Liver (tissue), 9 donors: ENCODE measurements around the gene TMTC2. TPM values are rescaled to one million over a fixed set of nuclear protein-coding genes. Genes with fewer than 3 reads are reported as not detected.

Experiments
- DNase-seq: peaks from one replicate; pipeline ENCODE4 v3.0.0-alpha.2; 2017; ENCODE audit warnings: low spot score
- H3K27ac ChIP-seq, 2 donors: one replicate each; pipeline ENCODE4 v1.7.0; 2013; ENCODE audit warnings: inconsistent platforms in 2 of 2, low read length in 2 of 2, control low read depth in 1 of 2, low read depth in 1 of 2, mild to moderate bottlenecking in 1 of 2
- H3K27me3 ChIP-seq, 4 donors: one replicate each; pipeline versions ENCODE4 v1.6.1 to v1.7.0; 2013; ENCODE audit warnings: low read length in 3 of 4, inconsistent platforms in 1 of 4, mild to moderate bottlenecking in 1 of 4, moderate library complexity in 1 of 4; ENCODE audit not compliant: control insufficient read depth in 4 of 4, insufficient read depth in 4 of 4
- H3K36me3 ChIP-seq, 4 donors: one replicate each; pipeline versions ENCODE4 v1.6.1 to v1.7.0; 2013; ENCODE audit warnings: low read length in 3 of 4, mild to moderate bottlenecking in 3 of 4, low read depth in 1 of 4, moderate library complexity in 1 of 4; ENCODE audit not compliant: control insufficient read depth in 4 of 4, insufficient read depth in 3 of 4
- H3K4me1 ChIP-seq, 4 donors: one replicate each; pipeline versions ENCODE4 v1.6.1 to v1.7.0; 2013; ENCODE audit warnings: low read length in 3 of 4, mild to moderate bottlenecking in 3 of 4, moderate library complexity in 1 of 4; ENCODE audit not compliant: control insufficient read depth in 4 of 4, insufficient read depth in 4 of 4
- H3K4me3 ChIP-seq, 3 donors: one replicate each; pipeline versions ENCODE4 v1.6.1 to v1.7.0; 2013; ENCODE audit warnings: low read length in 3 of 3, control low read depth in 1 of 3, low read depth in 1 of 3, mild to moderate bottlenecking in 1 of 3
- H3K9ac ChIP-seq, 2 donors: one replicate each; pipeline ENCODE4 v1.7.0; 2013; ENCODE audit warnings: low read length in 2 of 2, mild to moderate bottlenecking in 2 of 2, moderate library complexity in 2 of 2, control low read depth in 1 of 2, low read depth in 1 of 2
- H3K9me3 ChIP-seq, 4 donors: one replicate each; pipeline versions ENCODE4 v1.6.1 to v1.7.0; 2013; ENCODE audit warnings: low read length in 3 of 4; ENCODE audit not compliant: control insufficient read depth in 4 of 4
- FOXA2 ChIP-seq: IDR thresholded peaks from 2 replicates; pipeline ENCODE4 v1.6.1; 2016; ENCODE audit warnings: antibody characterized with exemption
- GABPA ChIP-seq, 2 donors: IDR thresholded peaks in 1 of 2; conservative IDR thresholded peaks in 1 of 2; 2 replicates each; pipeline ENCODE4 v1.6.1; 2016; ENCODE audit warnings: antibody characterized with exemption in 2 of 2, mild to moderate bottlenecking in 1 of 2, moderate library complexity in 1 of 2
- JUND ChIP-seq, 2 donors: IDR thresholded peaks; 2 replicates each; pipeline ENCODE4 v1.6.1; 2016; ENCODE audit warnings: antibody characterized with exemption in 2 of 2
- NR2F2 ChIP-seq: IDR thresholded peaks from 2 replicates; pipeline ENCODE4 v1.6.1; 2016; ENCODE audit warnings: antibody characterized with exemption
- RAD21 ChIP-seq, 2 donors: IDR thresholded peaks; 2 replicates each; pipeline ENCODE4 v1.6.1; 2016; ENCODE audit warnings: antibody characterized with exemption in 2 of 2, mild to moderate bottlenecking in 2 of 2
- SP1 ChIP-seq: IDR thresholded peaks from 2 replicates; pipeline ENCODE4 v1.6.1; 2018; ENCODE audit warnings: antibody characterized with exemption, mild to moderate bottlenecking
- TAF1 ChIP-seq: conservative IDR thresholded peaks from 2 replicates; pipeline ENCODE4 v1.6.1; 2016; ENCODE audit warnings: antibody characterized with exemption, mild to moderate bottlenecking
- YY1 ChIP-seq: IDR thresholded peaks from 2 replicates; pipeline ENCODE4 v1.6.1; 2016; ENCODE audit warnings: antibody characterized with exemption, mild to moderate bottlenecking
- WGBS: extraction: QIAGEN DNeasy Blood & Tissue Kit; methylation state at CpG from one replicate; pipeline ENCODE4 v1.1.7; 2013; 5-methylcytosine and 5-hydroxymethylcytosine counted together
- polyA plus RNA-seq, 2 donors: library from polyadenylated mRNA; stranded (reverse) in 1 of 2; unstranded in 1 of 2; fragments of 200-250 nt in 1 of 2; fragments of >200 nt in 1 of 2; fragmentation: Nextera tagmentation in 1 of 2; extraction: Ambion mirVana in 1 of 2; gene quantifications; one replicate each; pipeline versions ENCODE4 v1.2.1 to v1.2.3, GENCODE V29; 2013 to 2015
- total RNA-seq, 2 donors: library from RNA; depleted of rRNA; stranded (reverse); fragments of >200 nt; gene quantifications; one replicate each; pipeline ENCODE4 v1.2.3, GENCODE V29; 2014
- TF ChIP-seq, protein P1 (sequence below): IDR thresholded peaks from 2 replicates; pipeline ENCODE4 v1.6.1; 2016; ENCODE audit warnings: antibody characterized with exemption
- TF ChIP-seq, protein P2 (sequence below): IDR thresholded peaks from 2 replicates; pipeline ENCODE4 v1.6.1; 2016; ENCODE audit warnings: antibody characterized with exemption
- TF ChIP-seq, protein P3 (sequence below): fragments of 150-350 bp; IDR thresholded peaks from 2 replicates; pipeline ENCODE4 v1.5.1; 2017; ENCODE audit warnings: improper control_type of control experiment, low read depth, low read length; ENCODE audit not compliant: missing input control
- donor health status: healthy.
- donor health status: healthy.
- donor health status: healthy.
- donor health status: healthy.
- donor health status: healthy.

TMTC2 gene
- total and polyA plus RNA-seq, 4 donors = 0.36 to 3.0 (median 0.61) TPM

DNA sequence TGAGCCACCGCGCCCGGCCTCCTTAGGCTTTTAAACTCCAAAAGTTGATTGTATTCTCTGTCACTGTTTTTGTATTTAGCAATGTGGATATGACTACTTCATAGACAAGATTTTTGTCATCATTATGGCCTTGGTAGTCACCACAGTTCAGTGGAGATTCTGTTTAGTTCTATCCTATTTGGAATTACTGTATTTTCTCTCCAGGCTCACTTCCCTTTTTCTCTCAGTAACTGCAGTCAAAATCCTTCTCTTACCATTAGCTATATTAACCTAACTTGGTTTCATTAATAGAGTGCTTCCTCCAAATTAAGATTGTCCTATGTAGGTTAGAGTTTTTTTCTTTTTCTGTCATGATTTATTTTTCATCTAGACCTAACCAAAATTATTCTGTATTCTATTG is 283.9 kb downstream of the TMTC2 start:
- 96% methylated on average over 3 of the region's 3 CpGs for WGBS

DNA sequence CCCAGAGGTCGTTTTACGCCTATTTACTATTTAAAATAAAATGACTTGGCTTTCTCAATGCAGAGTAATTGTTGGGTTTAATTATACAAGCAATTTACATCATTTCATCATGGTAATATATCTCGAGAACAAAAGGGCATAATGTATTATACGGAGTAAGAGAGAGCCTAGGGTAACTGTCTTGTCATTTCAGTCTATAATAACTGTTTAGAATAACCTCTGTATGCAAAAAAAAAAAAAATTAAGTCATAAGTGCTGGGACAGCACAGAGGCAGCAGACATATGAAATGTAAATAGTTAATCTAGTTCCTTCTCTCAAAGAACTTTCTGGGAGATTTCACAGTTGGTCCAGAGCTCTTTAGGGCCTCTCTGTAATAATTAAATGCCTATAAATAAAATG is 284.9 kb downstream of the TMTC2 start:
- WGBS = 78% methylated on average over 4 of the region's 4 CpGs
- H3K27ac ChIP-seq = no peak overlapping the region
- no peak for DNase-seq

More for the DNA sequence above, 283.9 kb downstream of the TMTC2 start:
- TF ChIP-seq RAD21 (IDR thresholded peaks at IDR 0.05) = no peak
- no peak for DNase-seq
- H3K4me3 ChIP-seq = no peak overlapping the region
- H3K27ac ChIP-seq = no peak overlapping the region
- no peaks in the 10 kb centered on the region for H3K36me3 ChIP-seq
- H3K9ac ChIP-seq = no peak overlapping the region
- no peaks in the 10 kb centered on the region for H3K27me3 ChIP-seq
- no peaks in the 10 kb centered on the region for H3K9me3 ChIP-seq
- no peaks in the 10 kb centered on the region for H3K4me1 ChIP-seq

DNA sequence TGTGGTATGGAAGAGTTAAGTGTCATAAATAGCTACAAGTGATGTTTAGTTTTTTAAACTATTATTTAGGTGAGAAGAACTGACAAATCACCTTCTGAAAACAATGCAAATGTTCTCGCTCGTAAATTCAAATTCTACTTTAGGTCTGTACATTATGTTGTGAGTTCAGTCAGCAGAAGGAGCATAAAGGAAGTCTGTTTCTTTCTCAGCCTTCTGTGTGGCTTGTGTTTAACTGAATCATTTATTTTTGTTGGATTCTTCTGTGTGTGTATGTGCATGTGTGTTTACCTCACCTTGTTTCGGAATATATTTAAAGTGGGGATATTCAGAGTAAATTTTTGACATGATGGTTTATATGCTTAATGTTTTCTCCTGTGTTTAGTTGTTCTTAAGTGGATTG is 285.9 kb downstream of the TMTC2 start:
- H3K36me3 ChIP-seq = no peaks in the 10 kb centered on the region
- TF ChIP-seq SP1 (no peak), YY1 (no peak)
- TF ChIP-seq, protein P1, sequence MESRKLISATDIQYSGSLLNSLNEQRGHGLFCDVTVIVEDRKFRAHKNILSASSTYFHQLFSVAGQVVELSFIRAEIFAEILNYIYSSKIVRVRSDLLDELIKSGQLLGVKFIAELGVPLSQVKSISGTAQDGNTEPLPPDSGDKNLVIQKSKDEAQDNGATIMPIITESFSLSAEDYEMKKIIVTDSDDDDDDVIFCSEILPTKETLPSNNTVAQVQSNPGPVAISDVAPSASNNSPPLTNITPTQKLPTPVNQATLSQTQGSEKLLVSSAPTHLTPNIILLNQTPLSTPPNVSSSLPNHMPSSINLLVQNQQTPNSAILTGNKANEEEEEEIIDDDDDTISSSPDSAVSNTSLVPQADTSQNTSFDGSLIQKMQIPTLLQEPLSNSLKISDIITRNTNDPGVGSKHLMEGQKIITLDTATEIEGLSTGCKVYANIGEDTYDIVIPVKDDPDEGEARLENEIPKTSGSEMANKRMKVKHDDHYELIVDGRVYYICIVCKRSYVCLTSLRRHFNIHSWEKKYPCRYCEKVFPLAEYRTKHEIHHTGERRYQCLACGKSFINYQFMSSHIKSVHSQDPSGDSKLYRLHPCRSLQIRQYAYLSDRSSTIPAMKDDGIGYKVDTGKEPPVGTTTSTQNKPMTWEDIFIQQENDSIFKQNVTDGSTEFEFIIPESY = no peak
- no peak for DNase-seq
- H3K27ac ChIP-seq = no peak overlapping the region
- no peaks in the 10 kb centered on the region for H3K27me3 ChIP-seq
- WGBS = 90% methylated on average over 3 of the region's 3 CpGs
- H3K9me3 ChIP-seq = no peaks in the 10 kb centered on the region
- H3K9ac ChIP-seq = no peak overlapping the region
- H3K4me3 ChIP-seq = no peak overlapping the region
- no peaks in the 10 kb centered on the region for H3K4me1 ChIP-seq

More for the DNA sequence above, 284.9 kb downstream of the TMTC2 start:
- no peaks in the 10 kb centered on the region for H3K27me3 ChIP-seq
- H3K36me3 ChIP-seq = no peaks in the 10 kb centered on the region
- no peak for TF ChIP-seq TAF1
- TF ChIP-seq GABPA (IDR thresholded peaks at IDR 0.05 in 1 of 2, conservative IDR thresholded peaks at IDR 0.05 in 1 of 2) = no peak
- no peak for TF ChIP-seq JUND (IDR thresholded peaks at IDR 0.05)
- no peak for TF ChIP-seq FOXA2
- TF ChIP-seq, protein P2, sequence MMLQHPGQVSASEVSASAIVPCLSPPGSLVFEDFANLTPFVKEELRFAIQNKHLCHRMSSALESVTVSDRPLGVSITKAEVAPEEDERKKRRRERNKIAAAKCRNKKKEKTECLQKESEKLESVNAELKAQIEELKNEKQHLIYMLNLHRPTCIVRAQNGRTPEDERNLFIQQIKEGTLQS = no peak
- TF ChIP-seq NR2F2 = no peak
- TF ChIP-seq SP1 = no peak
- H3K9ac ChIP-seq = no peak overlapping the region
- H3K4me3 ChIP-seq = no peak overlapping the region
- H3K4me1 ChIP-seq = no peaks in the 10 kb centered on the region
- H3K9me3 ChIP-seq = no peaks in the 10 kb centered on the region

DNA sequence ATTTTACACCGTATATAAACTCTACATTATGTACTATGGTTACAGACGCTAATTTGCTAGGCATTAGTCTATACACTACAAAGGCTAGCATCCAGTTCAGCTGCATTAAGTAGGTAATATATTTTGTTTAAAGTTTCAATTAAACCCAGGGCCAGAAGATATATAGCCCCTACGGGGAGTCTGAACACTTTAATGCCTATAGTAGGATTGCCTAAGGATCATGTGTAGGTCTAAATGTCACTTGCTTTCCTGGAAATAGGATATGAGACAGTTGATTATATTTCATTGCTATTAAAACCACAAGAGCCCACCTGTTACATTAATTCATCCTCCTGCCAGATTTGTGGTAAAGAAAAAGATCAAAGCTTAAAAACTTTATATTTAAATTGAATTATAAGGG is 286.9 kb downstream of the TMTC2 start:
- no peaks in the 10 kb centered on the region for H3K9me3 ChIP-seq
- no peaks in the 10 kb centered on the region for H3K4me1 ChIP-seq
- H3K9ac ChIP-seq = no peak overlapping the region
- no peaks in the 10 kb centered on the region for H3K36me3 ChIP-seq
- DNase-seq = no peak
- H3K27ac ChIP-seq = no peak overlapping the region
- TF ChIP-seq JUND (IDR thresholded peaks at IDR 0.05) (no peak), FOXA2 (no peak), YY1 (no peak)
- TF ChIP-seq, protein P3, sequence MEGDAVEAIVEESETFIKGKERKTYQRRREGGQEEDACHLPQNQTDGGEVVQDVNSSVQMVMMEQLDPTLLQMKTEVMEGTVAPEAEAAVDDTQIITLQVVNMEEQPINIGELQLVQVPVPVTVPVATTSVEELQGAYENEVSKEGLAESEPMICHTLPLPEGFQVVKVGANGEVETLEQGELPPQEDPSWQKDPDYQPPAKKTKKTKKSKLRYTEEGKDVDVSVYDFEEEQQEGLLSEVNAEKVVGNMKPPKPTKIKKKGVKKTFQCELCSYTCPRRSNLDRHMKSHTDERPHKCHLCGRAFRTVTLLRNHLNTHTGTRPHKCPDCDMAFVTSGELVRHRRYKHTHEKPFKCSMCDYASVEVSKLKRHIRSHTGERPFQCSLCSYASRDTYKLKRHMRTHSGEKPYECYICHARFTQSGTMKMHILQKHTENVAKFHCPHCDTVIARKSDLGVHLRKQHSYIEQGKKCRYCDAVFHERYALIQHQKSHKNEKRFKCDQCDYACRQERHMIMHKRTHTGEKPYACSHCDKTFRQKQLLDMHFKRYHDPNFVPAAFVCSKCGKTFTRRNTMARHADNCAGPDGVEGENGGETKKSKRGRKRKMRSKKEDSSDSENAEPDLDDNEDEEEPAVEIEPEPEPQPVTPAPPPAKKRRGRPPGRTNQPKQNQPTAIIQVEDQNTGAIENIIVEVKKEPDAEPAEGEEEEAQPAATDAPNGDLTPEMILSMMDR = no peak
- TF ChIP-seq, protein P1 = no peak
- TF ChIP-seq, protein P2 = no peak
- H3K4me3 ChIP-seq = no peak overlapping the region
- WGBS = 90% methylated on average over 3 of the region's 3 CpGs
- H3K27me3 ChIP-seq = no peaks in the 10 kb centered on the region
